MM.1S (cell line): ENCODE results near the gene NELL2.

Source experiments
- CTCF ChIP-seq: fragments of 300-600 bp; sonication (generic); IDR thresholded peaks from 2 replicates; pipeline ENCODE4 v1.5.1; 2016; ENCODE audit warnings: antibody characterized with exemption, low read length, mixed read lengths
- EZH2 ChIP-seq: fragments of 300-600 bp; sonication (generic); optimal IDR thresholded peaks from 2 replicates; pipeline ENCODE3; 2017; ENCODE audit warnings: low read depth, mild to moderate bottlenecking, antibody characterized with exemption, low read length, mixed read lengths

- TF ChIP-seq CTCF (no peak), EZH2 (no peak)
Observed at GRCh38 chr12:44837114-44837755, 38.9 kb downstream of the NELL2 start.
